C1 segment of cervical spinal cord (tissue), 14 donors: Measurements from ENCODE around the gene WASHC2C.
"Not testable (repeated sequence)": the region's sequence is repeated elsewhere in the genome, so short reads cannot be mapped to it uniquely, and the experiment has no call there.

ENCODE experiments used
- DNase-seq, 14 donors: peaks; one replicate each; lab custom pipeline; 2025; lab: John Stamatoyannopoulos, UW

WASHC2C gene, protein sequence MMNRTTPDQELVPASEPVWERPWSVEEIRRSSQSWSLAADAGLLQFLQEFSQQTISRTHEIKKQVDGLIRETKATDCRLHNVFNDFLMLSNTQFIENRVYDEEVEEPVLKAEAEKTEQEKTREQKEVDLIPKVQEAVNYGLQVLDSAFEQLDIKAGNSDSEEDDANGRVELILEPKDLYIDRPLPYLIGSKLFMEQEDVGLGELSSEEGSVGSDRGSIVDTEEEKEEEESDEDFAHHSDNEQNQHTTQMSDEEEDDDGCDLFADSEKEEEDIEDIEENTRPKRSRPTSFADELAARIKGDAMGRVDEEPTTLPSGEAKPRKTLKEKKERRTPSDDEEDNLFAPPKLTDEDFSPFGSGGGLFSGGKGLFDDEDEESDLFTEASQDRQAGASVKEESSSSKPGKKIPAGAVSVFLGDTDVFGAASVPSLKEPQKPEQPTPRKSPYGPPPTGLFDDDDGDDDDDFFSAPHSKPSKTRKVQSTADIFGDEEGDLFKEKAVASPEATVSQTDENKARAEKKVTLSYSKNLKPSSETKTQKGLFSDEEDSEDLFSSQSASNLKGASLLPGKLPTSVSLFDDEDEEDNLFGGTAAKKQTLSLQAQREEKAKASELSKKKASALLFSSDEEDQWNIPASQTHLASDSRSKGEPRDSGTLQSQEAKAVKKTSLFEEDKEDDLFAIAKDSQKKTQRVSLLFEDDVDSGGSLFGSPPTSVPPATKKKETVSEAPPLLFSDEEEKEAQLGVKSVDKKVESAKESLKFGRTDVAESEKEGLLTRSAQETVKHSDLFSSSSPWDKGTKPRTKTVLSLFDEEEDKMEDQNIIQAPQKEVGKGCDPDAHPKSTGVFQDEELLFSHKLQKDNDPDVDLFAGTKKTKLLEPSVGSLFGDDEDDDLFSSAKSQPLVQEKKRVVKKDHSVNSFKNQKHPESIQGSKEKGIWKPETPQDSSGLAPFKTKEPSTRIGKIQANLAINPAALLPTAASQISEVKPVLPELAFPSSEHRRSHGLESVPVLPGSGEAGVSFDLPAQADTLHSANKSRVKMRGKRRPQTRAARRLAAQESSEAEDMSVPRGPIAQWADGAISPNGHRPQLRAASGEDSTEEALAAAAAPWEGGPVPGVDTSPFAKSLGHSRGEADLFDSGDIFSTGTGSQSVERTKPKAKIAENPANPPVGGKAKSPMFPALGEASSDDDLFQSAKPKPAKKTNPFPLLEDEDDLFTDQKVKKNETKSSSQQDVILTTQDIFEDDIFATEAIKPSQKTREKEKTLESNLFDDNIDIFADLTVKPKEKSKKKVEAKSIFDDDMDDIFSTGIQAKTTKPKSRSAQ (N-terminal part only)

DNA sequence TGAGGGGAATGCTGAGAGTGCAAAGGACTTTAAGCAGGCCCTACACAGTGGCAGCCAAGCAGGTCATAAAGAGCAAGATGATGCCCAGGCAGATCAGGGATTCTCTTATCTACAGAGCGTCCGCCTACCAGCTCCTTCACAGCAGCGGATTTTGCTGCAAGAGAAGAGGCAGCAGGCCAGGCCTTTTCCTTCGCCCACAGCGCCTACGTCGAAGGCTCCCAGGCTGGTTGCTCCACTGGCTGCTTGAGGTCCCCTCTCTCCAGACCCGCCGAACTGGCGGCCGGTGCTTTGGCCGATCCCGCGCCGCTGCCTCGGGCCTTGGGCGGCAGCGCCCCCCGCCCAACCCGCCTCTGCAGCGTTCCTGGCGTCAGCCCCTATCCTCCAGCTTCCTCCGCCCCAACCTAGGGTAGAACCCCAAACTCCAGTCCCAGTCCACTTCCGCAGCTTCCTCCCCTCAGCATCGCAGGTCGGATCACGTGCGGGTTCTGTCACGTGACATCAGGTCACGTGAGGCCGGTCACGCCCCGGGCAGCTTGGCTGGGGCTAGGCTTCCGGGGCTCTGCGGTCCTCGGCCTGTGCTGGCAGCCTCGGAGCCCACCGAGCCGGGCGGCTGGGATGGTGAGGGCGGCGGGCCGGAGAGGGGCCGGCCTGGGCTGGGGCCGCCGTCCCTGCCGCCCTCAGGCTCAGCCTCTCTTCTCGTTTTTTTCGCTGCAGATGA is at the start of gene WASHC2C:
TSS of gene WASHC2C (plus strand) at position 564 of the 718 bp plus-strand sequence. CDS start at position 616, 52 bp downstream.
- peak; percentile 58 to 94 (median 84) for DNase-seq

DNA sequence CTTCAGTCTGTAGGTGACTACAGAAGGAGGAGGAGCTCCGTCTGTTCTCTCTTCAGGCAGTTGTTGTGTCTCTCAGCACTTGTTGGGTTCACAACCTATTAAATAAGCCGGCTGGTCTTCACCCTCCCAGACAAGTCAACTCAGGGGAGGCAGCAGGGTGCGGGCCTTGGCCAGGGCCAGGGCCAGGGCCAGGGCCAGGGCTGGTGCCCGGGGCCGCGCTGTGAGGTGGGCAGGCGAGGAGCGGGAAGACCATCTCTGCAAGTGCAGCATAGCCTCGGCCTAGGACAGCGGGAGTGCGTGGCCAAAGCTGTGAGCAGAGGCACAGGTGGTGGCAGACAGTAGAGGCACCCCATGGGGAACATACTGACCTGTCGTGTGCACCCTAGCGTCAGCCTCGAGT is 48.6 kb upstream of the WASHC2C start:
- DNase-seq, result not testable (repeated sequence)

DNA sequence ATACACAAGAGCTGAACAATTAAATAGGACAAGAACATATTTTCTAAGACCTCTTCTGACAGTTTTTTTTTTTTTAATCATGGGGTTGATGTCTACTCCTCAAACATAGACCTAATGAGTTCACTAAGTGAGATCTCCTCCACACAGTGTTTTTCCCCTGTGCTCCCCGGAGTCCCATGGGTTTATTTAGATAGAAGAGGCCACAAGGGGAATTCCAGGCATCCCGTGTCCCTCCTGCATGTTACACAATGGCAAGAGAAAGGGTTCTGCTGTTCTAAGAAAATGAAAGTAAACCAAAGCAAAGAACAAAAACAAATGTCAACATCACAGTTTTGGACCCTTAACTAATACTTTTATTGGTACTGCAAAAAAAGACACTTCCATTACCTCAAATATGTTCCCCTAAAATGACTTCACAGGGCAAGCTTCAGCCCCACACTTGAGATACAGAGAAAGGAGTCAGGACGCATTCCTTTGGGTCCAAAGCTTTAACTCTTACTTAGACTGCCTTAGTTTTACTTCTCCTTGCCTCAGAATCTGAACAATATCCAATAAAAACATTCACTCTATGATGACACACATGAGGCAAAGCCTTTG is 16.8 kb upstream of the WASHC2C start:
- not testable (repeated sequence) for DNase-seq

DNA sequence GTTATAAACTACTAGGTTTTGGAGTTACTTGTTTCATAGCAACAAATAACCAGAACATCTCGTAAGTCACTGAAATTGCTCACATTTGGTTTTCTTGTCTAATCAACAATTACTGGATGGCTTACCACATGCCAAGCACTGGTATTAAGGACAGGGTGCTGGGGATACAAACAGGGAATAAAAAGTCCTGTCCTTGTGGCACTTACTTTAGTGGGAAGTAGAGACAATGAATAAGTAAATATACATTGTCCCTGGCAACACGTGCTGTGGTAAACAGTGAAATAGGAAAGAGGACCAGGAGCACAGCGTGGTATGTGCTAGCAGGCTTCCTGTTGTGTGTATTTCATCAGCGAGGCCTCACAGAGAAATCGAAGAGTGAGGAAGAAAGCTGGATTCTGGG is 15.8 kb upstream of the WASHC2C start:
- DNase-seq, result not testable (repeated sequence)

DNA sequence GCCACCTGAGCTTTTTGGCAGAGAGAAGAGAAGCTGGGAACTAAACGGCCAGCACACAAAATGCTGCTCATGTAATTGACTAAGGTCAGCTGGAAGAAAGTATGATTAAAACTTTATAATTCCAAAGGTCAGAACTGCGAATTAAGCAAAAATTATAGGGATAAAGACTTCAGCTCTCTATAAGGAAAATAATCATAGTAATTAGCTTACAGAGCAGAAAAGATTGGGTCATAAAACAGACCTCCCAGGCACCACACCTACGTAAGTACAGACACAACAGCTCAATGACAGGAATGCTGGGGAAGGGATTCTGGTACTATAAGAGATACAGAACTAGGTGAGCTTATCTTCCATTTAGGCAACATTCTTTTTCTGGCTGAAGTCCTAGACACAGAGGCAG is 10.0 kb upstream of the WASHC2C start:
- not testable (repeated sequence) for DNase-seq

DNA sequence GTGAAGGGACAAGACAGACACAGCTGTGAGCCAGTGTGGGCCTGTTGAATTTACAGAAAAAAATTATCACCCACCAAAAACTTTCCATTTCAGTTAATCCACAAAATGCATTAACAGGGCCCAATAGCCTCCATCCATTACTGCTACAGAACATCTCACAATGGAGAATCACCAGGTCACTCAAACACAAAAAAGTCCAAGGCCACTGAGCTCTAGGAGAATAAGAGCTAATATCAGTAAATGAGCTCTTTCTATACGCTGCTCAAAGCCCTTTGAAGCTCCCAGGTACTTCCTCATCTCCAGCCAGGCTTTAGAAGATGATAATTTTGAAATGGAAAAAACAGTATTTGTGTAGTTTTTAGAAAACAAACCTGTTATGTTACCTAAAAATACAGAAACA is 9.4 kb upstream of the WASHC2C start:
- DNase-seq, result not testable (repeated sequence)

DNA sequence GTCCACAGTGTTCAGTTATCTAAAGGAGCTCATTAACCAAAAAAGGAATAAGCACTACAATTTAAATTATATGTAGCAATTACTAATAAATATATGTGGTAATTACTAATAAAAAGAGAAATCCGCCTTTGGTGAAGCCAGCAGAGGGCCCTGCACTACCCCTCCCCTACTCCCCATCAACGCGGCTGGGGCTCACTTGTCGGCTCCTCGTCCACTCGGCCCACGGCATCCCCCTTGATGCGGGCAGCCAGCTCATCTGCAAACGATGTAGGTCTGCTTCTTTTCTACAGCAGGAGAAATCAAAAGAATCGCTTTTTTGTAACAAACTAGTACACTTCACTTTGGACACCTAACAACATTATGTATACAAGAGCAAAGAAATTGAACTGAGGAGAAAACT is 5.6 kb upstream of the WASHC2C start:
- not testable (repeated sequence) for DNase-seq

DNA sequence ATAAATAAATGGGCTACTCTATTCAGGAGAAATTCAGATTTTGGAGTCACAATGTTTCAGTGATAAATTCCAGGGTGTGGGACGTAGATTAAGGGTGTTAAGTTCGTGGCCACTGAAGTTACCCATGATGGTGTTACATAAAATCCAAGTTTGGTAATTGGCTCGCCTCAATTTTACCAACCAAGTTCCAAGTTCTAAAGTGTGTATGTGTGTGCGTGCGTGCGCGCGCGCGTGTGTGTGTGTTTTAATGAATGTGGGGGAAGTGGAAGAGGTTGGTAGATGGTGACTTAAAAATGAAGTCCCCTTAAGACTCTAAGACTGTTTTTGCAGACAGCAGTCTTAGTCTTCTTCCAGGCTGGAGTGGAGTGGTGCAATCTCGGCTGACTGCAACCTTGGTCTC is 3.2 kb upstream of the WASHC2C start:
- DNase-seq, result not testable (repeated sequence)

DNA sequence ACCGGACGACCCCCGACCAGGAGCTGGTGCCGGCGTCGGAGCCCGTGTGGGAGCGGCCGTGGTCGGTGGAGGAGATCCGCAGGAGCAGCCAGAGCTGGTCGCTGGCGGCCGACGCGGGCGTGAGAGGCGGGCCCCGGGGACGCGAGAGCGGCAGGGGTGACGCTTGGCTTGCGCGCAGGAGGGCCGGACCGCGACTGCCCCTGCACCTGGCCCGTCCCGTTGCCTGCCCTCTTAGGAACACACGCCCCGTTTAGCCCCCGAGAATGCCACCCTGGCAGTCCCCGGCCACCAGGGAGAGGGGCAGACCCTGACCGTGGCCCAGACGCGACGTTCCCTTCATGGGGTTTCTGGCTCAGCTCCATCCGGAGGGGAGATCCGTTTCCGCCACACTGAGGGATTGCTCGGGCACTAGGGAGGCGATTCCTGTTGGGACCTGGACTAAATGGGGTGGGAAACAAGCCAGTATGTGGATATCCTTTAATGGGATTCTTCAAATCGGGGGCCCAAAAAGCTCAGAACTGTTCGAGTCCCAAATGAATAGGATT is 427 bp downstream of the WASHC2C start:
- DNase-seq, result not testable (repeated sequence)

DNA sequence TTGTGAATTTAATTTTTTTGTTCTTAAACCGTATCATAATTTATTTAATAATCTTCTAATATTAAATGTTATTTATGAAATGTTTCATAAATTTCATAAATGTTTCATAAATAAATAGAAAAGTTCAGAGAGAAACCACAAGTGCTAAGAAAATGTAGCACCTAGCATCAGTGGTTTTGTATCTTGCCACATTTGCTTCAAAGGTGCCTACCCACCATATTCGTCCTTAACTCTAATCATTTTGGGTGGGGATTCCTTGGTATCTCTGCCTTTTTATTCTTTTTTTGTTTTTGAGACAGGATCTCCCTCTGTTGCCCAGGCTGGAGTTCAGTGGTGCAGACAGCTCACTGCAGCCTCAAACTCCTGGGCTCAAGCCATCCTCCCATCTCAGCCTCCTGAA is 7.4 kb downstream of the WASHC2C start:
- not testable (repeated sequence) for DNase-seq

DNA sequence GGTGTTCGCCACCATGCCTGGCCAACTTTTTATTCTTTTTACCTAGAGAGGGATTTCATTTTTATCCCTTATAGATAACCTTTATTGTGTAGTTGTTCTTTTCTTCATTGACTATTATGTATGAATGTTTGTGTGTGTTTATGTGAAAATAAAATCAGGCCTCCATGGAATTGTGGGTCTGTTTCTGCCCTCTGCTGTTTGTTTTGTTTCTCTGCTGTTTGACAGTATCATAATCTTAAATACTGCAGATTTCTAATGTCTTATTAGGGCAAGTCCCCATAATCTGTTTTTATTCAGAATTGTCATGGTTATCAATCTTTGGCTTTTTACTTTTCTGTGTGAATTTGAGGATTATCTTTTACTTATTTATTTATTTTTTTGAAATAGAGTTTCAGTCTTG is 7.8 kb downstream of the WASHC2C start:
- not testable (repeated sequence) for DNase-seq

DNA sequence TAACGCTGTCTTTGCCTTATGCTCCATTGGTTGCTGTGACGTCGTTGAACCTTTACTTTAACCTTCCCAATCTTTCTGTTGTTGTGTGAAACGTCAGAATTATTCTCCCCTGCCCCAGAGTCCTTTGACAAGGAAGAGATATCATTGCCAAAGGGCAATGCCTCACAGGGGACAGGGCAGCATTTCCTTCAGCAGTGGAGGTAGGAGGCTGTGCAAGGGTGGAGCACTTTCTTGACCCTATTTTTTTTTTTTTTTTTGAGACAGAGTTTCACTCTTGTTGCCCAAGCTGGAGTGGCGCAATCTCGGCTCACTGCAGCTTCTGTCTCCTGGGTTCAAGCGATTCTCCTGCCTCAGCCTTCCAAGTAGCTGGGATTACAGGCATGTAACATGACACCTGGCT is 14.5 kb downstream of the WASHC2C start:
- DNase-seq, result not testable (repeated sequence)

DNA sequence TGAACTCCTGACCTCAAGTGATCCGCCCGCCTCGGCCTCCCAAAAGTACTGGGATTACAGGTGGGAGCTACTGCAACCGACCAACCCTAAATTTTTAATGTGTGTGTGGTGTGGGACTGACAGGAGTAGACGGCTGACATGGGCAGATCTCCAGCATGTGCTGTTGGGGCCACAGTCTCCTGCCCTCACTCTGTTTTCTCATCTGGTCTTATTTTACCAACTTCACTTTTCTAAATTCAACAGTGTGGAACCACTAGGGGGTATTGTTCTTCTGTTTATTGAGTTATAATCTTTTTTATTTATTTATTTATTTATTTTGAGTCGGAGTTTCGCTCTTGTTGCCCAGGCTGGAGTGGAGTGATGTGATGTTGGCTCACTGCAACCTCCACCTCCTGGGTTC is 14.9 kb downstream of the WASHC2C start:
- DNase-seq, result not testable (repeated sequence)

DNA sequence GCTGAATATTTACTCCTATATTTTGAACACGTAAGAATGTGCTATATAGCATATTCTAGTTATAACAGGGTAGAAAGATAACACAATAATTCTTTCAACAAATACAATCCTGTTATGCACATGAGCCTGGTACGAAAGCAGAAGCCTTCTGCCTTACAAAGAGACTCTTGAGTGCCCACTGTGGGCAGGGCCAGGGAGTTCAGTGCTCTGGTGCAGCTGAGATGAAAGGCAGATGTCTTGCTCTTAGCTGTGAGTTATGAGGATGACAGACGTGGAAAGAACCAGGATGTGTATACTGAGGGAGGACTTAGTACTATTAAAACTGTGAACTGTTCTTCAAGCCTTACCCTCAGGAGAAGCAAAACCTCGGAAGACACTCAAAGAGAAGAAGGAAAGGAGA is 24.1 kb downstream of the WASHC2C start:
- DNase-seq, result not testable (repeated sequence)

DNA sequence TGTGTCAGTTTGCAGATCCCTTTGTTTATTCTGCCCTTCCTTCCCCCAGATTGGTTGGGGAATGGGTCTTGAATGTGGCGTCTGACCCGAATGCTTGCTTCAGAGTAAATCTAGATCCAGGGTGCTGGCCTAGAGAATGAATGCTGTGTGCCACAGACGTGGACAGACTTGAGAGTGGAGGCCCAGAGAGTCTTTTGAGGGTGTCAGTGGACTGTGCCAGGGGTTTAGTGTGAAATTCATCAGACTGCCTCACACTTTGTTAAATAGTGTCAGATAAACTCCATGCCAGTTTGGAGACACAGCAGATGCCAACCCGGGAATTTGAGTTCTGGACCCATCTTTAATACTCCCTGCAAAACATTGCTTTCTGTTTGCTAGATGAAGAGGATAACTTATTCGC is 25.1 kb downstream of the WASHC2C start:
- DNase-seq, result not testable (repeated sequence)

DNA sequence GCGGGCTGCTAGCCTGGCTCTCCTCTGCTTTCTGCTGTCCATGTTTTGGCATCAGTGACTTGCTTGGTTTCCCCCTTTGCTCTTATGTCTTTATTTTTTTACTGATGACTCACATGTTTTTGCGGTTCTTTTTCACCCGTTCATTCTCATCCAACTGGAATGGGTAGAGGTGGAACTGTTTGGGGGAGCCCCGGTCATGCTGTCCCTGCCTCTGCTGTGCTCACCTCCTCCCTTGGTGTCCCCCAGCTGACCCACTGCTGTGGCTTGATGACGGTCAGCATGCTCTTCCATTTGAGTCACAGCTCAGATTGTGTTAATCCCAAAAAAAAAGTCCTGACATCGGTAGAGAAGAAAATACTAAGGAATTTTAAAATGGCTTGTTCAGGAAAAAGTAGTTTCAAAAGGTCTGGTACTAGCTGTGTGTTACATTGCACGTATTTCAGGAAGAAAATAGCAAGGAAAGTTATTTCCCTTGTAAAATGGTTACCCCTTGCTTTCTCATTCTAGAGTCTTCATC is 27.0 kb downstream of the WASHC2C start:
- DNase-seq, result not testable (repeated sequence)

DNA sequence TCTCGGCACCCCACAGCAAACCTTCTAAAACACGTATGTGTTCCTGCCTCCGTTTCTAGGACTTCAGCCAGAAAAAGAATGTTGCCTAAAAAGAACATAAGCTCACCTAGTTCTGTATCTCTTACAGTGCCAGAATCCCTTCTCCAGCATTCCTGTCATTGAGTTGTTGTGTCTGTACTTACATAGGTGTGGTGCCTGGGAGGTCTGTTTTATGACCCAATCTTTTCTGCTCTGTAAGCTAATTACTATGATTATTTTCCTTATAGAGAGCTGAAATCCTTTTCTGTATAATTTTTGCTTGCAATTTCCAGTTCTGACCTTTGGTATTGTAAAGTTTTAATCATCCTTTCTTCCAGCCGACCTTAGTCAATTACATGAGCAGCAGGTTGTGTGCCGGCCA is 28.0 kb downstream of the WASHC2C start:
- not testable (repeated sequence) for DNase-seq

DNA sequence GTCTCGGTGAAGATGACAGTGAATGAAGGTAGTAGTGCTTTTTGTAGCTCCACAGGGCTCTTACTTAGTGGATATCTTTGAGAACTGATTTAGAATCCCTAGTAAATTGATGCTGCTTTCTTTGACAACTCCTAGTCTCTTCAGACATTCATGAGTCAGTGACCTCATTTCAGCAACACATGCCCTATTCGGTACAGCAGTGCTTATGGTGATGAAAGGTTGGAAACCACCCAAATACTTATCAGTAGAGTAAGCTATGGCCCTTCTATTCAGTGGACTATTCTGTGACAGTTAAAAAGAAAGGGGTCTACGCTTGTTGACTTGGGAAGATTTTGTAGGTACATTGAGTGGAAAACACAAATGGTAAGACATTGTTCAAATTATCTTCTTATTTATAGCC is 29.0 kb downstream of the WASHC2C start:
- DNase-seq, result not testable (repeated sequence)

DNA sequence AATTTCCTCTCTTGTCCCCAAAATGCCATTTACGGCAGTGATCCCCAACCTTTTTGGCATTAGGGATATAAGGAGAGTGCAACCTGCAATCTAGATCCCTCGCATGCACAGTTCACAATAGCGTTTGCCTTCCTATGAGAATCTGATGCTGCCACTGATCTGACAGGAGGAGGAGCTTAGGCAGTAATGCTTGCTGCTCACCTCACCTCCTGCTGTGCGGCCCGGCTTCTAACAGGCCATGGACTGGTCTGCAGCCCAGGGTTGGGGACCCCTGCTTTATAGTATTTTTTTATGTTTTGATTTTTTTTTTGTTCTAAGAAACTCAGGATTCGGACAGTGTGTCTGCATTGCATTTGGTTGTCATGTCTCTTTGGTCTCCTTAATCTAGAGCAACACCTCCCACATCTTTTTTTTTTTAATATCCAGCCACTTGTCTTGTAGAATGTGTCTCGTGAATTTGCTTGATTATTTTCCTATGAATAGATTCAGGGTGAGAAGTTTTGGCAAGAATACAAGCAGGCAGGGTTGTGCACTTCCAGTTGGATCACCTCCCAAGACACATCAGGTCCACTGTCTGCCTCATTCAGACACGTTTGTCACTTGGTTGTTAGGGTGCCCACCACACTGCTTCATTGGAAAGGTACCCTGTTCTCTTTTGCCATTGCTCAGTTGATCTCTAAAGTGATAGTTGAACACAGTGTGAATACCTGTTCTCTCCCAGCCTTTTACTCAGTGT is 30.8 kb downstream of the WASHC2C start:
- DNase-seq, result not testable (repeated sequence)
